ENCODE results near the gene ALG14. TPM values are rescaled to one million over a fixed set of nuclear protein-coding genes. Genes with fewer than 3 reads are reported as not detected.
"Not testable (repeated sequence)": the region's sequence is repeated elsewhere in the genome, so short reads cannot be mapped to it uniquely, and the experiment has no call there.

Gene ALG14
- total RNA-seq, 1 experiment from 2014 or later, result 4.8 TPM

GRCh38 chr1:95088303-95088702, 15.6 kb upstream of the ALG14 start:
- no peak for DNase-seq (ENCODE audit: low spot score)

GRCh38 chr1:95086949-95087533, 14.3 kb upstream of the ALG14 start:
- peak; percentile 95 for DNase-seq (ENCODE audit: low spot score)

- no peak for DNase-seq (ENCODE audit: low spot score)
These were observed 12.6 kb upstream of the ALG14 start for GRCh38 chr1:95085376-95085775.

GRCh38 chr1:95084317-95085176, 11.8 kb upstream of the ALG14 start:
- DNase-seq (ENCODE audit: low spot score), result peak; percentile 17

- DNase-seq (ENCODE audit: low spot score), result no peak
These were observed 8.1 kb upstream of the ALG14 start for GRCh38 chr1:95080879-95081278.

- no peak for DNase-seq (ENCODE audit: low spot score)
These were observed 7.7 kb upstream of the ALG14 start for GRCh38 chr1:95080446-95080845.

- DNase-seq (ENCODE audit: low spot score), result no peak
These were observed 3.3 kb upstream of the ALG14 start for GRCh38 chr1:95076034-95076433.

- DNase-seq (ENCODE audit: low spot score), result no peak
These were observed 695 bp upstream of the ALG14 start for GRCh38 chr1:95073446-95073845.

GRCh38 chr1:95072117-95072516, 634 bp downstream of the ALG14 start:
- DNase-seq (ENCODE audit: low spot score), result no peak

GRCh38 chr1:95071539-95071938, 1.2 kb downstream of the ALG14 start:
- no peak for DNase-seq (ENCODE audit: low spot score)

- no peak for DNase-seq (ENCODE audit: low spot score)
These were observed 3.0 kb downstream of the ALG14 start for GRCh38 chr1:95069710-95070093.

- DNase-seq (ENCODE audit: low spot score), result no peak
These were observed 3.6 kb downstream of the ALG14 start for GRCh38 chr1:95068956-95069709.

- no peak for DNase-seq (ENCODE audit: low spot score)
These were observed 5.2 kb downstream of the ALG14 start for GRCh38 chr1:95067568-95067967.

GRCh38 chr1:95067062-95067461, 5.7 kb downstream of the ALG14 start:
- DNase-seq (ENCODE audit: low spot score), result no peak

GRCh38 chr1:95061445-95062006, 11.2 kb downstream of the ALG14 start:
- DNase-seq (ENCODE audit: low spot score), result no peak

- no peak for DNase-seq (ENCODE audit: low spot score)
These were observed 13.8 kb downstream of the ALG14 start for GRCh38 chr1:95058974-95059373.

- no peak for DNase-seq (ENCODE audit: low spot score)
These were observed 15.4 kb downstream of the ALG14 start for GRCh38 chr1:95057351-95057750.

- no peak for DNase-seq (ENCODE audit: low spot score)
These were observed 22.8 kb downstream of the ALG14 start for GRCh38 chr1:95049935-95050334.

- DNase-seq (ENCODE audit: low spot score), result no peak
These were observed 24.4 kb downstream of the ALG14 start for GRCh38 chr1:95048317-95048716.

- DNase-seq (ENCODE audit: low spot score), result not testable (repeated sequence)
These were observed 25.1 kb downstream of the ALG14 start for GRCh38 chr1:95047624-95048023.

GRCh38 chr1:95046359-95046758, 26.4 kb downstream of the ALG14 start:
- DNase-seq (ENCODE audit: low spot score), result no peak
